ENCODE measurements around the gene CHST8.
"Not testable (repeated sequence)": the region's sequence is repeated elsewhere in the genome, so short reads cannot be mapped to it uniquely, and the experiment has no call there.

CHST8 gene

GRCh38 chr19:33693678-33694077, 71.9 kb downstream of the CHST8 start:
- DNase-seq: no peak

DNA sequence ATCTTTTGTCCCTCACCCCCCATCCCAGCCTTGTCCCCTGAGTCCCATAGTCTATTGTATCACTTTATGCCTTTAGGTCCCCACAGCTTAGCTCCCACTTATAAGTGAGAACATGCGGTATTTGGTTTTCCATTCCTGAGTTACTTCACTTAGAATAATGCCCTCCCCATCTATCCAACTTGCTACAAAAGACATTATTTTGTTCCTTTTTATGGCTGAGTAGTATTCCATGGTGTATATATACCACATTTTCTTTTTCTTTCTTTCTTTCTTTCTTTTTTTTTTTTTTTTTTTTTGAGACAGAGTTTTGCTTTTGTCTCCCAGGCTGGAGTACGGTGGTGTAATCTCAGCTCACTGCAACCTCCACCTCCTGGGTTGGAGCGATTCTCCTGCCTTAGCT, 73.8 kb downstream of the CHST8 start:
- not testable (repeated sequence) for DNase-seq

GRCh38 chr19:33697766-33698165, 76.0 kb downstream of the CHST8 start:
- DNase-seq: no peak

DNA sequence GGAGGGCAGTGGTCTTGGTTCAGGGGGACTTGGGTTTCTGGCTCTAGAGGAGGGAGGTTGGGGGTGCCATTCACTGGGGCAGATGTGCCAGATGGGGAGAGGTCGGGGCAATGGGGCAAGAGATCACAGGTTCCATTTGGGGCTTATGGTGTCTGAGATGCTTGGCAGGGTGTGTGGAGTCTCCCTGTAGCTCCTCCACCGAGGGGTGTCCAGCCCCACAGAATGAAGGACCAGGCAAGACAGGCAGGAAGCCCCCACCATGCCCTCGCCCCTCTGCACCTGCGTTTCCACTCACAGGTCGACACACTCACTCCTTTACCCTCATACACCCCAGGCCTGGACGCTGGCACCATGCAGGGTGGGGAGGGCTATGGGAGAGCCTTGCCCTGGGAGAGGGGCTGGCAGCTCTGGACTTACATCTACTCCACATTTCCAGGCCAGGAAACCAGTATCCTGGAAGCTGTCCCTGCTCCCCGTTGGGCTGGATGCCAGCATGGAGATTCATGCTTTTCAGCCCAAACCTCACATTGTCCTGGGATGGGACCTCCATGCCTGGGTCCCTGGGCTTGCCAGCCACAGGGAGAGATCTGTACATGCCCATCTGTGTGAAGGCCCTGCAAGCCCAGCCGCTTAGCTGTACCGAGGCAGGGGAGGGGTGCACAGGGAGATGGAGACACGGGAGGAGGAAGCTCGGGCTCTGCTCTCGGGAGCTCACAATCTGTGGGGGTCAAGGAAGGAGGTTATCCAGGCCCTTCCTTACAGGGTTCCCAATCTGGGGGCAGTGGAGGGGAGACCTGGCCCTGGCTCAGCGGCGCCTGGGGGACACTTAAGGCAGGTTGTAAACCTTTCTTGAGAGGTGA, 77.1 kb downstream of the CHST8 start:
- DNase-seq: no peak

GRCh38 chr19:33699754-33700407, 78.1 kb downstream of the CHST8 start:
- DNase-seq: no peak

DNA sequence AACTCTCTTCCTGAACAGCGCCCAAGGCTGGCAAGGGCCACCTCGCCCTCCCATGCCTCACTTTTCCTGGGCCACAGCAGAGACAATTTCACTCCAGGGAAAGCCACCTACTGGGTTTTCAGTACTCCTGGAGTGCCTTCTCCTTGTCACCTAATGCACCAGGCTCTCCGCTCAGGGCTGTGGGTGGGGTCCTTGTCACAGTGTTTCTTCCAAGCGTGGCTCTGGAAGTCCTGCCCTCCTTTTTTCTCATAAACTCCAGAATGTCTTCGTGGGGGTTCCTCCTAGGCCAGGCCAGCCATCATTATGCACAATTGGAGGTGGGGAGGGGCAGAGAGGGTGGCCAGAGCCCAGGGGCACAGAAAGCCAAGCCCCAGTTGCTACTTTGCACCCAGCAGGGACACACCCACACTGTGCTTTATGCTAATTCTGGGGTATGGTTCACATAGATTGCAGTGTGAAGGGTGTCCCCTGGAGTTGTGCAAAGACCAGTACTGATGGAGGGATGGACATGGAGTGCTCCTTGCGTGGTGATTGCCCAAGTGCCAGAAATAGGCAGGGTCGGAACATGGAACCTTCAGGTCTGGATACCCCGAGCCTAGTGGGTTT, 78.8 kb downstream of the CHST8 start:
- DNase-seq: no peak

- no peak for DNase-seq
Measured at GRCh38 chr19:33701565-33701964, 79.8 kb downstream of the CHST8 start.

GRCh38 chr19:33702606-33703437, 81.1 kb downstream of the CHST8 start:
- DNase-seq: no peak

GRCh38 chr19:33703438-33703750, 81.6 kb downstream of the CHST8 start:
- no peak for DNase-seq

GRCh38 chr19:33703821-33704220, 82.1 kb downstream of the CHST8 start:
- DNase-seq: no peak

GRCh38 chr19:33704271-33704670, 82.5 kb downstream of the CHST8 start:
- no peak for DNase-seq

- DNase-seq: no peak
Measured at GRCh38 chr19:33705090-33705847, 83.5 kb downstream of the CHST8 start.

DNA sequence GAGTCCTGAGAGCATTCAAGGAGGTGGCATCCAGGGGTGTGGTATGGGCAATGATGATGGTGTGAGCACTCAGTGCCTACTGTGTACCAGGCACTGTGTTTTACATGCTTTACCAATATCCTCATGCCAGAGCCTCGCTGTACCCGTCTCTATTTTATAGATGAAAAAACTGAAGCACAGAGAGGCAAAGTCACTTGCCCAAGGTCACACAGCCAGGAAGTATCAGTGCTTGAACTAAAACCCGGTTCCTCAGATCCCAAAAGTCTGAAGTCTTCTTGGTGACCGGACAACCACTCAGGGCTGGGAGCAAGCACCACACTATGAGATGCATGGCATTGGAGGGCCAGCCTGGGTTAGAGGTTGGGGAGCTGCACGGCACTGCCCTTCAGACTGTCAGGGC, 84.1 kb downstream of the CHST8 start:
- DNase-seq: no peak

DNA sequence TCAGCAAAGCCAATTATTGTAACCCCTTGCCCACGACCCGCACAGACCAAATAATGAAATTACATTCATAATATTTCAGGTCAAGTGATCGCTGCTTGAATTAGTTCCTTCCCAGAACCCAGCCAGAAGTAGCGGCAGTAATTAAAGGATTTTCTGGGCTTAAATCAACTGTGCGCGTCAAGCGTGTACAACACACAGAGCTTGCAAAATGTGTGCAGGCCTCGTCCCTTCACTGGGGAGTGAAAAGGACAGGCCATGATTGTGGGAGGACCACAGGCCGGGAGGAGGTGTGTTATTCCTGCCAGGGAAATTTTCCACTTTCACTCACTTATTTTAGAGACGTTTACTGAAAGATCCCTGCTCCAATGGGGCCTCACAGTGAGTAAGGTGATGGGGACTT, 84.9 kb downstream of the CHST8 start:
- peak; percentile 57 for DNase-seq

GRCh38 chr19:33712268-33712667, 90.5 kb downstream of the CHST8 start:
- no peak for DNase-seq

DNA sequence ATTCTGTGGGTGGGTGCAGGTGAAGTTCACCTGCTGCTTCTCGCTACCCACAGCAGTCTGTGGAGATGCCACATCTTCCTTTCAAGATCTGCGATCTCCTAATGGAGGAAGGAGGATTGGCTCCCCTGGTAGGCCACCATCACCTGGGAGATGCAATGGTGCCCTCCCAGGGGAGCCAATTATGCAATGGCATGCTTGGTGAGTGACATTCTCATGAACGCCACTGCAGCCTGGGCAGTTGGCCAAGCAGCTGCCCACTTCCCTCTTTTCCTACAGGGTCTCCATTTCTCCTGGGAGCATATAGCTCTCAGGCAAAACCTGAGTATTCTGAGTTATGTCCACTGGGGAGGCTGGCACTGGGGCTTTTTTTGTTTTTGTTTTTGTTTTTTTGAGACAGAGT, 91.4 kb downstream of the CHST8 start:
- no peak for DNase-seq

GRCh38 chr19:33714149-33714548, 92.4 kb downstream of the CHST8 start:
- no peak for DNase-seq

DNA sequence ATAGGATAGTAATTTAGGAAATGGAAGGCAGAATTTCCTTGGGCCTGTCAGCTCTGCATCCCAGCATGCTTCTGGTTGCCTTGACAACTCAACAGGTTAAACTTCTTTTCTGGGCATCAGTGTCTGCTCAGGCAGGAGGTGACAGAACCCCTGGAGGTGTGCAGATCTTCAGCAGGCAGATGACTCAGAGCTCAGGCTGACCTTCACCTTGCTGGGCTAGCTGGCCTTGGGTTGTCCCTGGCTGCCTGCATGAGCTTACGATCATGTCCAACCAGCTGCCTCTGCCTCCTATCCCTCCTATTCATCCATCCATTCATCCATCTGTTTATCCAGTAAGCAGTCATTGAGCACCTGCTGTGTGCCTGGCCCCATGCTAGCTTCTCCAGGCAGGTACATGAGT, 93.7 kb downstream of the CHST8 start:
- DNase-seq: no peak

GRCh38 chr19:33717878-33718277, 96.1 kb downstream of the CHST8 start:
- DNase-seq: no peak

DNA sequence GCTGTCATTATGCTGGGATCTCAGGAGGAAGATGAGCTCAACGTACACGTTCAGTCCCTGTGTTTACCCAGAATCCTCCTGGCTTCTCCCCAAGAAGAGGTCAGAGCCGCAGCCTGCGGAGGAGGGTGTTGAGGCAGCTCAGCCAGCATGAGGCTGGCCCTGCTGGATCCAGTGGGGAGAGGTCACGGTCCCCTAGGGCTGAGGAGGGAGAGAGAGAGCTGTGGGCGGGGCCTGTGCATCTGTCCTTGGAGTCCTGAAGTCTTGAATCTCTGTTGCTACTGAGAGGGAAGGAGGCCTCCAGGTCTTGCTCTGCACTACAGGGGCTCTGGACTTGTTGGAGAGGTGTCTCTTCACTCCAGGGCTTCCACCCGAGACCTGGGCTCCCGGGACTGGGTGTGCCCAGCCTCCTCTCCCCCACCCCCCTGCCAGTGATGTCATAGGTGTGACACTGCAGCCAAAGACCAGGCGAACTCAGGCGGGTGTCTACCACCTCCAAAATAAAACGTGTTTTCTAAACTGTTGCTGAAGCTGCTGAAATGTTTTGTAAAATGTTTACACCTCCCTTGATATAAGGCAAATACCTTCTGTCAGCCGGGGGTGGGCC, 97.0 kb downstream of the CHST8 start:
- DNase-seq: no peak

DNA sequence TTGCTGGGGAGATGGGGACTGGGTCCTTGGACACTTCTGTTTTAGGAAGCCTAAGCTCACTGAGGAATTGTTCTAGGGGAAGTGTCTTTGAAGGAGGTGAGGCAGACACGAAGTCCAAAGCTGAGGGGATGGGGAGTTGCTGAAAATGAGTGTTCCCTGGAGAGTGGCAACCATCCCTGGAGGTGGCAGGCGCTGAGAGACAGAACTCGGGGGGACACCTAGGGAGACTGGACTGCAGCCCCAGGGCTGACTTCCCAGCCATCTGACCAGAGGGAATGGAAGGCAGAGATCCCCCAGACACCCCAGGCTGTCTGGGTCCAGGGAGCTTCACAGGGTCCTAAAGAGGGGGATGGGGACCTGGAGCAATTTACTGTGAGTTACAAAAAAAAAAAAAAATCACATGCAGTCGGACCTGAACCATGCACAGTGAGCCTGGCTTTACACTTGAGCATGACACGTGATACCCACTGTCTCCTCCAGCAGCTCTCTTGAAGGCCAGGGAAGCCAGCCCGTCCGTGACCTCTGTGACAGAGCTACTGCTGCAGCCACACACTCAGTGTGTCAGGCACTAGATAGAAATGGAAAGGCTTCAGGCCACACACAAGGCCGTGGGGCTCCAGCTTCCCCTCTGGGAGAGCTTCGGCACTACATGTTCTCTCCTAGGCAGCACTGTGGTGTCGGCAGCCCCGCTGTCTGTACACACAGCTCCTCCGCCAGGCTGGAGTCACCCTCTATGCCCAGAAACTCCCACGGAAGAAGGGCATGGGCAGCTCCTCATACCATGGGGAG, 97.8 kb downstream of the CHST8 start:
- peak; percentile 57 for DNase-seq

All from NCI-H2227 treated with DMSO at 0.1 percent for 48 hours (cell line).